K562 (cell line): ENCODE results near the gene TANC1. TPM values are rescaled to one million over a fixed set of nuclear protein-coding genes. Genes with fewer than 3 reads are reported as not detected.

ENCODE experiments used
- ATAC-seq: fragments of 200-7000 bp; cut with Tn5 transposase; 3 replicates; pipeline ENCODE4 v1.9.1; 2020; ENCODE audit warnings: moderate library complexity
- BruUV-seq: library from RNA; stranded (reverse); fragments of 400-500 nt; replicated peaks from 2 replicates; lab custom pipeline; 2021; lab: Mats Ljungman, UMichigan
- CTCF ChIA-PET: fragments of 300-600 bp; formaldehyde crosslinking; extraction: SDS; loops from one replicate; lab custom pipeline; 2021; ENCODE audit warnings: low intra/inter-chr PET ratio; lab: Yijun Ruan, JAX
- POLR2A ChIA-PET: fragments of 300-600, 350-650 bp; sonication (Branson Sonifier 250); formaldehyde crosslinking; extraction: SDS; loops from one replicate; lab custom pipeline; 2021; ENCODE audit warnings: antibody characterized with exemption, inconsistent platforms; lab: Yijun Ruan, JAX
- DNase-seq, 4 experiments: peaks; one replicate each; pipeline versions ENCODE4 v3.0.0 to v3.0.0-alpha.2; 2011 to 2018; ENCODE audit warnings: low spot score in 3 of 4, mixed read lengths in 3 of 4; ENCODE audit errors: extremely low read depth in 1 of 4
- FAIRE-seq: peaks from 2 replicates; lab custom pipeline; 2011; peaks lifted over from hg19 to GRCh38; lab: Jason Lieb, UNC
- H2AFZ ChIP-seq: 2 replicates; pipeline ENCODE4 v1.6.0; 2011; ENCODE audit warnings: low read depth, low read length, control low read depth, inconsistent platforms
- H3K27ac ChIP-seq: fragments of 200-600 bp; 3 replicates; pipeline ENCODE4 v1.8.0; 2011; ENCODE audit warnings: low read depth, mild to moderate bottlenecking, control low read depth, inconsistent platforms, low read length, moderate library complexity, mixed read lengths; ENCODE audit errors: extremely low read depth
- H3K27me3 ChIP-seq, 2 experiments: fragments of 300-600 bp in 1 of 2; 2 replicates in 1 of 2; 3 replicates in 1 of 2; pipeline versions ENCODE4 v1.6.0 to v1.8.0; 2011; ENCODE audit warnings: inconsistent platforms in 2 of 2, low read length in 2 of 2, mild to moderate bottlenecking in 1 of 2, mixed read lengths in 1 of 2, moderate library complexity in 1 of 2; ENCODE audit not compliant: control insufficient read depth in 2 of 2, insufficient read depth in 2 of 2
- H3K36me3 ChIP-seq: fragments of 300-600 bp; 3 replicates; pipeline ENCODE4 v1.8.0; 2011; ENCODE audit warnings: mild to moderate bottlenecking, low read length, inconsistent platforms; ENCODE audit not compliant: control insufficient read depth, insufficient read depth
- H3K4me1 ChIP-seq, 2 experiments: fragments of 200-600 bp in 1 of 2; replicated peaks in 1 of 2; 2 replicates in 1 of 2; 3 replicates in 1 of 2; pipeline versions ENCODE4 v1.5.1 to v1.8.0; 2011; ENCODE audit warnings: inconsistent platforms in 2 of 2, low read length in 2 of 2, mild to moderate bottlenecking in 1 of 2, mixed read lengths in 1 of 2, moderate library complexity in 1 of 2; ENCODE audit not compliant: control insufficient read depth in 2 of 2, insufficient read depth in 2 of 2
- H3K4me2 ChIP-seq: 2 replicates; pipeline ENCODE4 v1.6.1; 2011; ENCODE audit warnings: low read length, control low read depth, inconsistent platforms, mixed read lengths; ENCODE audit not compliant: insufficient read depth
- H3K4me3 ChIP-seq: fragments of 200-600 bp; sonication (generic), shearing (Covaris generic); 2 replicates; pipeline ENCODE4 v1.5.1; 2016; ENCODE audit warnings: control low read depth, inconsistent platforms
- H3K79me2 ChIP-seq: fragments of 200-600 bp; 3 replicates; pipeline ENCODE4 v1.8.0; 2011; ENCODE audit warnings: low read length, inconsistent platforms; ENCODE audit not compliant: control insufficient read depth, insufficient read depth
- H3K9ac ChIP-seq, 2 experiments: 2 replicates each; pipeline versions ENCODE4 v1.6.0 to v1.6.1; 2011; ENCODE audit warnings: low read depth in 2 of 2, low read length in 2 of 2, control low read depth in 1 of 2, inconsistent platforms in 1 of 2, mild to moderate bottlenecking in 1 of 2, mixed read lengths in 1 of 2; ENCODE audit not compliant: insufficient read depth in 1 of 2
- H3K9me1 ChIP-seq: one replicate; pipeline ENCODE4 v1.6.0; 2011; ENCODE audit warnings: inconsistent platforms, mild to moderate bottlenecking, low read length, moderate library complexity; ENCODE audit not compliant: control insufficient read depth, insufficient read depth
- H3K9me3 ChIP-seq: replicated peaks from 2 replicates; pipeline ENCODE4 v1.5.1; 2011; ENCODE audit warnings: low read depth, low read length, inconsistent platforms; ENCODE audit not compliant: control insufficient read depth, insufficient read depth
- H4K20me1 ChIP-seq: replicated peaks from 2 replicates; pipeline ENCODE4 v1.6.1; 2011; ENCODE audit warnings: low read length, inconsistent platforms, mixed read lengths; ENCODE audit not compliant: control insufficient read depth, insufficient read depth
- ADNP ChIP-seq: fragments of 200-800 bp; sonication (Bioruptor generic); IDR thresholded peaks from 2 replicates; pipeline ENCODE4 v1.6.1; 2016; ENCODE audit warnings: missing genetic modification characterization, missing compliant biosample characterization
- MTA3 ChIP-seq: fragments of 450-650 bp; formaldehyde crosslinking; IDR thresholded peaks from 2 replicates; pipeline ENCODE4 v1.6.1; 2017; ENCODE audit warnings: mild to moderate bottlenecking, borderline replicate concordance
- RNF2 ChIP-seq: sonication (generic); IDR thresholded peaks from 2 replicates; pipeline ENCODE4 v1.6.1; 2016
- ZFP30 ChIP-seq: fragments of 250-450 bp; sonication (Bioruptor Pico); IDR thresholded peaks from 2 replicates; pipeline ENCODE4 v1.8.0; 2022; ENCODE audit warnings: moderate library complexity, mild to moderate bottlenecking, inconsistent platforms, borderline replicate concordance
- ZFP91 ChIP-seq: sonication (generic); formaldehyde crosslinking; IDR thresholded peaks from 2 replicates; pipeline ENCODE4 v1.8.0; 2022; ENCODE audit warnings: mild to moderate bottlenecking, missing genetic modification reagents
- ZNF324 ChIP-seq: fragments of 250-450 bp; sonication (Bioruptor Pico); IDR thresholded peaks from 2 replicates; pipeline ENCODE4 v1.4.0; 2020; ENCODE audit warnings: mild to moderate bottlenecking
- ZNF408 ChIP-seq: fragments of 250-450 bp; sonication (Bioruptor Pico); IDR thresholded peaks from 2 replicates; pipeline ENCODE4 v1.4.0; 2020; ENCODE audit warnings: low read depth, mild to moderate bottlenecking, moderate library complexity
- WGBS: fragments of 100-300 bp; shearing (Covaris generic); methylation state at CpG from one replicate; pipeline ENCODE4 v1.1.6; 2016; ENCODE audit warnings: low coverage, mixed read lengths; ENCODE audit not compliant: insufficient coverage; ENCODE audit errors: missing lambda C conversion rate; 5-methylcytosine and 5-hydroxymethylcytosine counted together
- in situ Hi-C: fragments of 300-500 bp; cut with MboI; formaldehyde crosslinking; loops from 4 replicates; pipeline ENCODE4 v1.15.0; 2018; ENCODE audit warnings: inconsistent platforms, mixed read lengths
- intact Hi-C: fragments of 100-400 bp; cut with micrococcal nuclease; formaldehyde crosslinking; loops from 2 replicates; pipeline ENCODE4 v1.14.2; 2022
- polyA plus RNA-seq, 8 experiments: library from polyadenylated mRNA; depleted of rRNA in 4 of 8; stranded (reverse) in 5 of 8; unstranded in 3 of 8; fragments of >200 nt; fragmentation: Nextera tagmentation in 2 of 8; fragmentation: Illumina TruSeq in 1 of 8; extraction: Ambion mirVana in 2 of 8; extraction: Trizol in 1 of 8; gene quantifications; 2 replicates each; pipeline versions ENCODE4 v1.2.1 to v1.2.3, GENCODE V29; 2011 to 2014; ENCODE audit warnings: inconsistent platforms in 1 of 8, missing spikeins in 1 of 8
- total RNA-seq, 7 experiments: library from RNA; depleted of rRNA in 6 of 7; stranded (reverse); fragments of >200 nt in 6 of 7; fragmentation: Illumina TruSeq in 2 of 7; extraction: Trizol in 2 of 7; gene quantifications; 2 replicates each; pipeline versions ENCODE4 v1.2.1 to v1.2.3, GENCODE V29; 2011 to 2021; ENCODE audit warnings: low replicate concordance in 1 of 7
- TF ChIP-seq, protein P1 (sequence below): fragments of 200-400 bp; formaldehyde crosslinking; IDR thresholded peaks from 2 replicates; pipeline ENCODE4 v1.6.1; 2017; ENCODE audit warnings: mild to moderate bottlenecking, low read depth, low read length, moderate library complexity

TANC1 gene
- total and polyA plus RNA-seq, 9 of the 15 experiments (the other 6 are each of a cell fraction or from before 2014, with no cell fraction given), result under 0.01 to 0.20 (median 0.07) TPM; not detected in 1

- Histone ChIP-seq H3K27ac (no peak overlapping the region), H2AFZ (no peak overlapping the region), H3K9me3 (no peaks in the 10 kb centered on the region), H3K4me1 (peaks cover 0 to 6% of the 10 kb centered on the region in 2 experiments; a peak in 2 of 5 replicates), H3K9ac (no peak overlapping the region), H3K9me1 (no peaks in the 10 kb centered on the region), H3K4me2 (no peak overlapping the region), H3K27me3 (no peaks in the 10 kb centered on the region), H3K79me2 (no peaks in the 10 kb centered on the region), H4K20me1 (no peaks in the 10 kb centered on the region), H3K36me3 (peaks cover 29% of the 10 kb centered on the region; the same call in 1 of the 3 replicates), H3K4me3 (no peak overlapping the region)
- no TSS peak for BruUV-seq
- intact Hi-C loops, result no loop called here
- no peak for ATAC-seq
- ChIA-PET CTCF (no interaction called here), POLR2A (interaction anchor here (1.5 kb wide), 2 partner anchors 8 to 12 kb away, joined by 3 to 5 read pairs; no protein-coding TSS in a partner anchor)
- FAIRE-seq, result no peak
- in situ Hi-C loops, result no loop called here
- no peak for TF ChIP-seq MTA3
- TF ChIP-seq ZFP91 (CRISPR knock-in tag), result no peak
- TF ChIP-seq ZFP30 (CRISPR knock-in tag), result no peak
- TF ChIP-seq ZNF408 (CRISPR knock-in tag), result no peak
- TF ChIP-seq RNF2, result no peak
- TF ChIP-seq, protein P1, sequence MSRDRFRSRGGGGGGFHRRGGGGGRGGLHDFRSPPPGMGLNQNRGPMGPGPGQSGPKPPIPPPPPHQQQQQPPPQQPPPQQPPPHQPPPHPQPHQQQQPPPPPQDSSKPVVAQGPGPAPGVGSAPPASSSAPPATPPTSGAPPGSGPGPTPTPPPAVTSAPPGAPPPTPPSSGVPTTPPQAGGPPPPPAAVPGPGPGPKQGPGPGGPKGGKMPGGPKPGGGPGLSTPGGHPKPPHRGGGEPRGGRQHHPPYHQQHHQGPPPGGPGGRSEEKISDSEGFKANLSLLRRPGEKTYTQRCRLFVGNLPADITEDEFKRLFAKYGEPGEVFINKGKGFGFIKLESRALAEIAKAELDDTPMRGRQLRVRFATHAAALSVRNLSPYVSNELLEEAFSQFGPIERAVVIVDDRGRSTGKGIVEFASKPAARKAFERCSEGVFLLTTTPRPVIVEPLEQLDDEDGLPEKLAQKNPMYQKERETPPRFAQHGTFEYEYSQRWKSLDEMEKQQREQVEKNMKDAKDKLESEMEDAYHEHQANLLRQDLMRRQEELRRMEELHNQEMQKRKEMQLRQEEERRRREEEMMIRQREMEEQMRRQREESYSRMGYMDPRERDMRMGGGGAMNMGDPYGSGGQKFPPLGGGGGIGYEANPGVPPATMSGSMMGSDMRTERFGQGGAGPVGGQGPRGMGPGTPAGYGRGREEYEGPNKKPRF, result no peak
- no peak for TF ChIP-seq ZNF324 (CRISPR knock-in tag)
- no peak for TF ChIP-seq ADNP (tag)
- 80% methylated on average over 1 of the region's 1 CpG for WGBS
- no peak for DNase-seq
Measured at GRCh38 chr2:159275111-159275510, 306.7 kb downstream of the TANC1 start.
